SK-N-SH treated with all-trans-retinoic acid at 6 μM for 48 hours (cell line): ENCODE measurements around the gene RCCD1.

ENCODE experiments used
- ATAC-seq: fragments of 200-7000 bp; cut with Tn5 transposase; 3 replicates; pipeline ENCODE4 v1.9.1; 2020; ENCODE audit warnings: mild to moderate bottlenecking, moderate library complexity
- ARNTL ChIP-seq: fragments of 450-650 bp; formaldehyde crosslinking; IDR thresholded peaks from 2 replicates; pipeline ENCODE4 v1.5.0; 2020; ENCODE audit warnings: low read depth, mild to moderate bottlenecking, moderate library complexity, borderline replicate concordance
- BACH2 ChIP-seq: fragments of 250-450 bp; sonication (Bioruptor Pico); IDR thresholded peaks from 2 replicates; pipeline ENCODE4 v1.9.0; 2021; ENCODE audit warnings: mild to moderate bottlenecking, borderline replicate concordance
- CREB5 ChIP-seq: fragments of 250-450 bp; sonication (Bioruptor Pico); IDR thresholded peaks from 2 replicates; pipeline ENCODE4 v1.5.1; 2020; ENCODE audit warnings: low read depth, mild to moderate bottlenecking, moderate library complexity
- CSDC2 ChIP-seq: fragments of 250-450 bp; sonication (Bioruptor Pico); IDR thresholded peaks from 2 replicates; pipeline ENCODE4 v1.5.0; 2020; ENCODE audit warnings: mild to moderate bottlenecking, moderate library complexity
- CSRNP3 ChIP-seq: fragments of 250-450 bp; sonication (Bioruptor Pico); IDR thresholded peaks from 2 replicates; pipeline ENCODE4 v1.5.1; 2021; ENCODE audit warnings: mild to moderate bottlenecking, moderate library complexity
- ESRRG ChIP-seq: fragments of 250-450 bp; sonication (Bioruptor Pico); IDR thresholded peaks from 2 replicates; pipeline ENCODE4 v1.6.1; 2021; ENCODE audit warnings: mild to moderate bottlenecking
- GLIS3 ChIP-seq: fragments of 250-450 bp; sonication (Bioruptor Pico); IDR thresholded peaks from 2 replicates; pipeline ENCODE4 v1.5.0; 2020; ENCODE audit warnings: mild to moderate bottlenecking, moderate library complexity
- ISL1 ChIP-seq: fragments of 250-450 bp; sonication (Bioruptor Pico); IDR thresholded peaks from 2 replicates; pipeline ENCODE4 v2.1.2; 2022; ENCODE audit warnings: mild to moderate bottlenecking, moderate library complexity
- OSR1 ChIP-seq: fragments of 250-450 bp; sonication (Bioruptor Pico); IDR thresholded peaks from 2 replicates; pipeline ENCODE4 v1.8.0; 2022; ENCODE audit warnings: moderate library complexity, mild to moderate bottlenecking, inconsistent platforms
- PPARA ChIP-seq: fragments of 250-450 bp; sonication (Bioruptor Pico); IDR thresholded peaks from 2 replicates; pipeline ENCODE4 v1.5.0; 2020; ENCODE audit warnings: mild to moderate bottlenecking, borderline replicate concordance
- RARB ChIP-seq: fragments of 250-450 bp; sonication (Bioruptor Pico); IDR thresholded peaks from 2 replicates; pipeline ENCODE4 v1.8.0; 2021; ENCODE audit warnings: mild to moderate bottlenecking, moderate library complexity
- SNAI2 ChIP-seq: fragments of 250-450 bp; sonication (Bioruptor Pico); IDR thresholded peaks from 2 replicates; pipeline ENCODE4 v1.5.0; 2020; ENCODE audit warnings: mild to moderate bottlenecking, moderate library complexity
- TCF4 ChIP-seq: fragments of 250-450 bp; sonication (Bioruptor Pico); IDR thresholded peaks from 2 replicates; pipeline ENCODE4 v1.8.0; 2021; ENCODE audit warnings: mild to moderate bottlenecking, moderate library complexity, borderline replicate concordance
- TOX ChIP-seq: fragments of 250-450 bp; sonication (Bioruptor Pico); IDR thresholded peaks from 2 replicates; pipeline ENCODE4 v1.8.0; 2021; ENCODE audit warnings: mild to moderate bottlenecking, moderate library complexity, borderline replicate concordance
- ZC3H10 ChIP-seq: fragments of 250-450 bp; sonication (Bioruptor Pico); IDR thresholded peaks from 2 replicates; pipeline ENCODE4 v1.5.1; 2021; ENCODE audit warnings: mild to moderate bottlenecking, moderate library complexity
- ZFP3 ChIP-seq: fragments of 250-450 bp; sonication (Bioruptor Pico); IDR thresholded peaks from 2 replicates; pipeline ENCODE4 v1.5.0; 2020; ENCODE audit warnings: mild to moderate bottlenecking, moderate library complexity
- ZFP30 ChIP-seq: fragments of 450-650 bp; formaldehyde crosslinking; IDR thresholded peaks from 2 replicates; pipeline ENCODE4 v1.5.0; 2022; ENCODE audit warnings: mild to moderate bottlenecking, moderate library complexity
- ZNF565 ChIP-seq: fragments of 450-650 bp; formaldehyde crosslinking; conservative IDR thresholded peaks from 2 replicates; pipeline ENCODE4 v1.5.0; 2020; ENCODE audit warnings: low read depth, mild to moderate bottlenecking, moderate library complexity
- ZNF70 ChIP-seq: fragments of 450-650 bp; formaldehyde crosslinking; IDR thresholded peaks from 2 replicates; pipeline ENCODE4 v1.5.0; 2020; ENCODE audit warnings: mild to moderate bottlenecking, moderate library complexity
- ZNF8 ChIP-seq: fragments of 450-650 bp; formaldehyde crosslinking; IDR thresholded peaks from 2 replicates; pipeline ENCODE4 v1.5.0; 2020; ENCODE audit warnings: mild to moderate bottlenecking, moderate library complexity
- TF ChIP-seq, protein P1 (sequence below): fragments of 250-450 bp; sonication (Bioruptor Pico); IDR thresholded peaks from 2 replicates; pipeline ENCODE4 v1.8.0; 2021; ENCODE audit warnings: low read depth, mild to moderate bottlenecking, moderate library complexity, borderline replicate concordance
- TF ChIP-seq, protein P2 (sequence below): fragments of 250-450 bp; sonication (Bioruptor Pico); IDR thresholded peaks from 2 replicates; pipeline ENCODE4 v1.8.0; 2020; ENCODE audit warnings: mild to moderate bottlenecking, moderate library complexity, borderline replicate concordance

Gene RCCD1

DNA sequence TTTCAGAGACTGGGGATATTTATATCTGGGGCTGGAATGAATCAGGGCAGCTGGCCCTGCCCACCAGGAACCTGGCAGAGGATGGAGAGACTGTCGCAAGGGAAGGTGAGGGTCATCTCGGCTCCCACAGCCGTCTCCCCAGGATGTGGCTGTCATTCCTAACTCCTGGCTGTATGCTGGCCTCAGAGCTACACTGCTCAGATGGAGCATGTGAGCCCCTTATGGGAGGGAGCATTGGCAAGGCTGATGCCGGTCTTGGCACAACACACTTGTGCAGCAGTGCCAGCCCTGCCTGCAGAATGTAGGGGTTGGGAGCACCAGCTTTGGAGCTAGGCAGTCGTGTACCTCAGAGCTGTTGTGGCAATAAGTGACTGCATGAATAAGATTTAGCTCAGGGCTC is 5.2 kb downstream of the RCCD1 start:
- no peak for ATAC-seq
- TF ChIP-seq ZNF8 (CRISPR knock-in tag) (no peak), ZFP3 (no peak), OSR1 (no peak), SNAI2 (CRISPR knock-in tag) (no peak), ZNF70 (CRISPR knock-in tag) (no peak), PPARA (CRISPR knock-in tag) (no peak), ESRRG (CRISPR knock-in tag) (no peak), ZC3H10 (no peak)
- TF ChIP-seq, protein P1, sequence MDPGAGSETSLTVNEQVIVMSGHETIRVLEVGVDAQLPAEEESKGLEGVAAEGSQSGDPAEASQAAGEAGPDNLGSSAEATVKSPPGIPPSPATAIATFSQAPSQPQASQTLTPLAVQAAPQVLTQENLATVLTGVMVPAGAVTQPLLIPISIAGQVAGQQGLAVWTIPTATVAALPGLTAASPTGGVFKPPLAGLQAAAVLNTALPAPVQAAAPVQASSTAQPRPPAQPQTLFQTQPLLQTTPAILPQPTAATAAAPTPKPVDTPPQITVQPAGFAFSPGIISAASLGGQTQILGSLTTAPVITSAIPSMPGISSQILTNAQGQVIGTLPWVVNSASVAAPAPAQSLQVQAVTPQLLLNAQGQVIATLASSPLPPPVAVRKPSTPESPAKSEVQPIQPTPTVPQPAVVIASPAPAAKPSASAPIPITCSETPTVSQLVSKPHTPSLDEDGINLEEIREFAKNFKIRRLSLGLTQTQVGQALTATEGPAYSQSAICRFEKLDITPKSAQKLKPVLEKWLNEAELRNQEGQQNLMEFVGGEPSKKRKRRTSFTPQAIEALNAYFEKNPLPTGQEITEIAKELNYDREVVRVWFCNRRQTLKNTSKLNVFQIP (CRISPR knock-in tag) = no peak

DNA sequence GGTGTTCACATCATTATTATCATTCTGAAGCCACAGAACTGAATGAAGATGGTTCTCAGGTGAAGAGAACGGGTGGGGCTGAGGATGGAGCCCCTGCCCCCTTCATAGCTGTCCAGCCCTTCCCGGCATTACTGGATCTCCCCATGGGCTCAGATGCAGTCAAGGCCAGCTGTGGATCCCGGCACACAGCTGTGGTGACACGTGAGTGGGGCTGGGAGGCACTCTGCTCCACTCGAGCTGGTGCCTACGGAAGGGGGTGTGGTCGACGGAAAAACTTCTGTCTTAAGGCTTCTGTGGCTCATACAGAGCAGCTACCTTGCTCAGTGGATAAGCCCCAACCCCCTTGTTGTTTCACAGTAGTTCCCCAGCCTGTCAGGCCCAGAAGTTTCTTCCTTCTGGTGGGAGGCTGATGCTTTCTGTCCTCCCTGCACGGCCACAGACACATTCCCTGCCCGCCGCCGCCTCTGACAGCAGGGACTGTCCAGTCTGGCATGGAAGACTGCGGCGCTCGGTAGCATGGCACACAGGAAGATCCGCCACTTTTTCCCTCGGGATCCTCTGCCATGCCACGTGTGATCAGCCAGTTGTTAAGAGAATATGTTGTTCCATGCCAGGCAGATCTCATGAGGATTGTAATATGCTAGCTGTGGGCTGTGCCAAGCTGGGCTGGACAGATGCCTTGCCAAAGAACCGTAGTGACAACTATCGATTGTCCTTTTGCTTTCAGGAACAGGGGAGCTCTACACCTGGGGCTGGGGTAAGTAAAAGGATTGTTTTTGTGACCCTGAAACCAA is 5.8 kb downstream of the RCCD1 start:
- TF ChIP-seq ZFP3 (no peak), TCF4 (CRISPR knock-in tag) (no peak), OSR1 (no peak), ZNF8 (CRISPR knock-in tag) (no peak), ZNF565 (CRISPR knock-in tag) (no peak)
- no peak for ATAC-seq

DNA sequence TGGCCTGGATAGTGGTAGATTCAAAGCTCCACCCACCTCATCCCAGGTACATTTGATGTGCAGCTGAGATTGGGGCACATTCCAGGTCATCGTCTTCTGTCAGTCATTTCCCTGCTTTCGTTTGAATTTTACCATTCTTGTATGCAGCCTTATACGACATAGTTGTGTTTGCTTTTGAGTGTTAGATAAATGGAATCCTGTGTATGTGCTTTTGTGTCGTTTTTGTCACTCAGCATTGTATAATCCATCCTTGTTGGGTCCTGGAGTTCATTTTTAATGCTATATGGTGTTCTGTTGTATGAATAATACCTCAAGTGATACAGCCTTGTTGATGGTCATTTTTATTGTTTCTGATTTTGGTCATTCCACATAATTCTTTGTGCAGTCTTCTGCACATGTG is 7.3 kb downstream of the RCCD1 start:
- ATAC-seq = no peak
- TF ChIP-seq GLIS3 (no peak), CREB5 (CRISPR knock-in tag) (no peak), TCF4 (CRISPR knock-in tag) (no peak), OSR1 (no peak), ZFP3 (no peak), CSRNP3 (no peak), ZNF70 (CRISPR knock-in tag) (no peak), ZFP30 (CRISPR knock-in tag) (no peak)
- TF ChIP-seq, protein P1 (CRISPR knock-in tag) = no peak

- TF ChIP-seq ESRRG (CRISPR knock-in tag) (no peak), BACH2 (CRISPR knock-in tag) (no peak), ZFP3 (no peak), SNAI2 (CRISPR knock-in tag) (no peak), ISL1 (CRISPR knock-in tag) (no peak), CSDC2 (CRISPR knock-in tag) (no peak), PPARA (CRISPR knock-in tag) (no peak), RARB (CRISPR knock-in tag) (no peak), ZFP30 (CRISPR knock-in tag) (no peak), ZNF8 (CRISPR knock-in tag) (no peak), TOX (CRISPR knock-in tag) (no peak), ZC3H10 (no peak), ZNF565 (CRISPR knock-in tag) (no peak), ARNTL (CRISPR knock-in tag) (no peak)
- TF ChIP-seq, protein P2, sequence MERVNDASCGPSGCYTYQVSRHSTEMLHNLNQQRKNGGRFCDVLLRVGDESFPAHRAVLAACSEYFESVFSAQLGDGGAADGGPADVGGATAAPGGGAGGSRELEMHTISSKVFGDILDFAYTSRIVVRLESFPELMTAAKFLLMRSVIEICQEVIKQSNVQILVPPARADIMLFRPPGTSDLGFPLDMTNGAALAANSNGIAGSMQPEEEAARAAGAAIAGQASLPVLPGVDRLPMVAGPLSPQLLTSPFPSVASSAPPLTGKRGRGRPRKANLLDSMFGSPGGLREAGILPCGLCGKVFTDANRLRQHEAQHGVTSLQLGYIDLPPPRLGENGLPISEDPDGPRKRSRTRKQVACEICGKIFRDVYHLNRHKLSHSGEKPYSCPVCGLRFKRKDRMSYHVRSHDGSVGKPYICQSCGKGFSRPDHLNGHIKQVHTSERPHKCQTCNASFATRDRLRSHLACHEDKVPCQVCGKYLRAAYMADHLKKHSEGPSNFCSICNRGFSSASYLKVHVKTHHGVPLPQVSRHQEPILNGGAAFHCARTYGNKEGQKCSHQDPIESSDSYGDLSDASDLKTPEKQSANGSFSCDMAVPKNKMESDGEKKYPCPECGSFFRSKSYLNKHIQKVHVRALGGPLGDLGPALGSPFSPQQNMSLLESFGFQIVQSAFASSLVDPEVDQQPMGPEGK = no peak
- TF ChIP-seq, protein P1 (CRISPR knock-in tag) = no peak
- no peak for ATAC-seq
Observed at GRCh38 chr15:90966262-90966661, 11.6 kb downstream of the RCCD1 start.
